ENCODE results near the gene VEPH1. TPM values are rescaled to one million over a fixed set of nuclear protein-coding genes. Genes with fewer than 3 reads are reported as not detected.
A peak's percentile ranks its signal among the peaks of the same experiment; 100 is the strongest.

The VEPH1 gene
- total RNA-seq, 1 donor: 23.2 TPM

GRCh38 chr3:157276801-157277200, 226.4 kb downstream of the VEPH1 start:
- no peak for TF ChIP-seq CTCF (IDR thresholded peaks at IDR 0.05; ENCODE audit: extremely low read depth, low read depth, low read length)
- no peaks in the 10 kb centered on the region for H4K20me1 ChIP-seq (ENCODE audit: insufficient read depth, low read length)
- no peak overlapping the region for H3K27ac ChIP-seq (ENCODE audit: low read depth, low read length)
- H3K4me3 ChIP-seq (ENCODE audit: insufficient read depth, low read length): no peak overlapping the region
- no peak overlapping the region for H3K4me2 ChIP-seq (ENCODE audit: insufficient read depth, low read length)
- no peaks in the 10 kb centered on the region for H3K27me3 ChIP-seq (ENCODE audit: insufficient read depth, low read length)
- no peak for DNase-seq (ENCODE audit: insufficient read length, low spot score, missing footprints)
- no peaks in the 10 kb centered on the region for H3K9me3 ChIP-seq (ENCODE audit: low read depth, low read length)
- H3K4me1 ChIP-seq (ENCODE audit: insufficient read depth, low read length): peaks cover 26% of the 10 kb centered on the region
- H3K79me2 ChIP-seq (ENCODE audit: insufficient read depth, low read length): no peaks in the 10 kb centered on the region
- no peaks in the 10 kb centered on the region for H3K36me3 ChIP-seq (ENCODE audit: insufficient read depth, low read length)
- no peak overlapping the region for H2AFZ ChIP-seq (ENCODE audit: low read length)

- DNase-seq (ENCODE audit: insufficient read length, low spot score, missing footprints): no peak
These were observed 227.4 kb downstream of the VEPH1 start for GRCh38 chr3:157275832-157276231.

GRCh38 chr3:157274644-157275137, 228.5 kb downstream of the VEPH1 start:
- H3K4me1 ChIP-seq (ENCODE audit: insufficient read depth, low read length): peaks cover 11% of the 10 kb centered on the region
- H3K79me2 ChIP-seq (ENCODE audit: insufficient read depth, low read length): no peaks in the 10 kb centered on the region
- peak; percentile 39 for DNase-seq (ENCODE audit: insufficient read length, low spot score, missing footprints)
- TF ChIP-seq CTCF (IDR thresholded peaks at IDR 0.05; ENCODE audit: extremely low read depth, low read depth, low read length): no peak
- H3K27me3 ChIP-seq (ENCODE audit: insufficient read depth, low read length): no peaks in the 10 kb centered on the region
- H4K20me1 ChIP-seq (ENCODE audit: insufficient read depth, low read length): no peaks in the 10 kb centered on the region
- H3K27ac ChIP-seq (ENCODE audit: low read depth, low read length): peak overlapping the region; percentile 31
- H3K9me3 ChIP-seq (ENCODE audit: low read depth, low read length): no peaks in the 10 kb centered on the region
- no peak overlapping the region for H2AFZ ChIP-seq (ENCODE audit: low read length)
- no peaks in the 10 kb centered on the region for H3K36me3 ChIP-seq (ENCODE audit: insufficient read depth, low read length)
- no peak overlapping the region for H3K4me2 ChIP-seq (ENCODE audit: insufficient read depth, low read length)
- no peak overlapping the region for H3K4me3 ChIP-seq (ENCODE audit: insufficient read depth, low read length)

More at GRCh38 chr3:157275832-157276231, 227.4 kb downstream of the VEPH1 start:
- TF ChIP-seq CTCF (IDR thresholded peaks at IDR 0.05; ENCODE audit: extremely low read depth, low read depth, low read length): no peak
- Histone ChIP-seq H3K36me3 (ENCODE audit: insufficient read depth, low read length) (no peaks in the 10 kb centered on the region), H3K27me3 (ENCODE audit: insufficient read depth, low read length) (no peaks in the 10 kb centered on the region), H3K27ac (ENCODE audit: low read depth, low read length) (peak overlapping the region; percentile 31), H3K9me3 (ENCODE audit: low read depth, low read length) (no peaks in the 10 kb centered on the region), H3K79me2 (ENCODE audit: insufficient read depth, low read length) (no peaks in the 10 kb centered on the region), H2AFZ (ENCODE audit: low read length) (peak overlapping the region; percentile 34), H3K4me1 (ENCODE audit: insufficient read depth, low read length) (peaks cover 19% of the 10 kb centered on the region), H3K4me3 (ENCODE audit: insufficient read depth, low read length) (no peak overlapping the region), H4K20me1 (ENCODE audit: insufficient read depth, low read length) (no peaks in the 10 kb centered on the region), H3K4me2 (ENCODE audit: insufficient read depth, low read length) (no peak overlapping the region)

DNA sequence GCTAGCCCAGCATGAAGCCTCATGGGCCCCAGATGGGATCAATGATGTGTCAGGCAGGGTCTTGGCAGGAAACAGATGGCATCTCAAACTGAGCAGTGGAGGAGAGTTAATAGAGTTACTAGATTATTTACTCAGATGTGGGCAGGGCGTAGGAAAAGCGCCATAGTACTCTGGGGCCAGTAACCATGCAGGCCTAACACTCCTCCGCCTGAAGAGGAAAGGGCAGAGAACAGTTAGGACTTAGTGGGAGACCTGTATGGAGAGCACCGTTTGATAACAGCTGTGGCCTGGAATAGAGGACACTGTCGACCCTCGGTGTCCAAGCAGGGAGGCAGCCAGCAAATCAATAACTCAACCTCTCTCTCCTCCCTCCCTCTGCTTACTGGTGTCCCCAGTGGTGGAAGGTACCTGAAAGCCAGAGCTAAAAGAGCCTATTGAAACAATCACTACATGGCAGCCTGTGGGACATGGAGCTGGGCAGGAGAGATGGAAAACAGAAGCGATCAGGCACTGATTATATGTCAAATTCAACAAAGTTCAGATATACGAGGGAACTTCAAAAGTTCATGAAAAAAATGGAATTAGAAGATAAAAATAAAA, 231.8 kb downstream of the VEPH1 start:
- TF ChIP-seq CTCF (IDR thresholded peaks at IDR 0.05; ENCODE audit: extremely low read depth, low read depth, low read length): no peak
- Histone ChIP-seq H3K4me3 (ENCODE audit: insufficient read depth, low read length) (no peak overlapping the region), H3K36me3 (ENCODE audit: insufficient read depth, low read length) (no peaks in the 10 kb centered on the region), H3K4me1 (ENCODE audit: insufficient read depth, low read length) (peaks cover 11% of the 10 kb centered on the region), H3K79me2 (ENCODE audit: insufficient read depth, low read length) (no peaks in the 10 kb centered on the region), H3K27ac (ENCODE audit: low read depth, low read length) (no peak overlapping the region), H3K27me3 (ENCODE audit: insufficient read depth, low read length) (no peaks in the 10 kb centered on the region), H3K4me2 (ENCODE audit: insufficient read depth, low read length) (no peak overlapping the region), H2AFZ (ENCODE audit: low read length) (no peak overlapping the region), H4K20me1 (ENCODE audit: insufficient read depth, low read length) (no peaks in the 10 kb centered on the region), H3K9me3 (ENCODE audit: low read depth, low read length) (no peaks in the 10 kb centered on the region)
- no peak for DNase-seq (ENCODE audit: insufficient read length, low spot score, missing footprints)
